Activated naive CD8-positive, alpha-beta T cell treated with anti-CD3 and anti-CD28 coated beads, Interleukin-2, amount 50 U/mL, for 24 hours (primary cell): ENCODE measurements around the gene ZFAND2B.
A peak's percentile ranks its signal among the peaks of the same experiment; 100 is the strongest.

Source experiments
- ATAC-seq: fragments of 150-1000 bp; cut with Tn5 transposase; one replicate; pipeline ENCODE4 v1.10.0; 2021
- DNase-seq: peaks from one replicate; pipeline ENCODE4 v3.0.0; 2021
- H3K27ac Mint-ChIP-seq: one replicate; pipeline ENCODE4 v1.8.0; 2021; ENCODE audit warnings: mild to moderate bottlenecking, mixed read lengths
- H3K27me3 Mint-ChIP-seq: one replicate; pipeline ENCODE4 v1.8.0; 2021; ENCODE audit warnings: mixed read lengths
- H3K36me3 Mint-ChIP-seq: one replicate; pipeline ENCODE4 v1.8.0; 2021; ENCODE audit warnings: low read depth, mixed read lengths
- H3K4me1 Mint-ChIP-seq: one replicate; pipeline ENCODE4 v1.8.0; 2021; ENCODE audit warnings: mixed read lengths
- H3K4me3 Mint-ChIP-seq: one replicate; pipeline ENCODE4 v1.8.0; 2021; ENCODE audit warnings: mild to moderate bottlenecking, moderate library complexity, mixed read lengths
- H3K9me3 Mint-ChIP-seq: one replicate; pipeline ENCODE4 v1.8.0; 2021; ENCODE audit warnings: mixed read lengths

ZFAND2B gene

DNA sequence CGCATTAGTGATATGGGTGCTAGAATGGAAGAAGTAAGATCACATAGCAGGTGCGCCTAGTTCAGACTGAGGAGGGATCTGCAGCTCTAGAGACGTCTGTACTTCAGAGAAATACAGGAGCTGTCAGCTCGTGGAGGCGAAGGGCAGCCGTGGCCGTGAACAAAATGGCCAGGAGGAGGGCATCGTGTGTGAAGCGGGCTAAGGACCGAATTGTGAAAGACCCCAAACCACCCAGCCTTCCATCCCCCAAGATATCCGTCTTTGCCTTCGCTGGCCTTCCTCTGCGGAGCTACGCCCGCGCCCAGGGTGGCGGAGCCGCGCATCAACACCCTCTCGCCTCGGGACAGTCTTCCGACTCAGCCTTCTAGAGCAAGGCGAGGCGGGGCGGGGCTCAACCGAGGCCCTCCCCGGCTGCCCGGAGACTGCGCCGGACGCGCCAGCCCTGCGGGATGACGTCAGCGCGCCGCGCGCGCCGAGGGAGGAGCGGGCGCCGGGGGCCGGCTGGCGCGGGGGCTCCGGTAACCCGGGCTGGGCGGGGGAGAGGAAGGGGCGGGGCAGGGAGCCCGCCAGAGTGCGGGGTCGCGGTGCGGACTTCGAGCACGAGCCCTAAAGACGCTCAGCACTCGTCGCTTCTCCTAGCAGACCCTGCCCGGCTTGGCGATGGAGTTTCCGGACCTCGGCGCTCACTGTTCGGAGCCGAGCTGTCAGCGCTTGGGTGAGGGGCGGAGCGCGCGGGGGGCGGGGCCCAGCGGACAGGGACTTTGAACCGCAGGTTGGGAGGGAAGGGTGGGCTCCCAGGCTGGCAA lies at the start of gene ZFAND2B:
Gene ZFAND2B (plus strand): TSS at position 455 of the 806 bp plus-strand sequence. CDS start 206 bp downstream, at position 661.
- peaks cover 15% of the 10 kb centered on the region for H3K36me3 Mint-ChIP-seq
- peaks cover 48% of the 10 kb centered on the region for H3K4me1 Mint-ChIP-seq
- no peaks in the 10 kb centered on the region for H3K27me3 Mint-ChIP-seq

DNA sequence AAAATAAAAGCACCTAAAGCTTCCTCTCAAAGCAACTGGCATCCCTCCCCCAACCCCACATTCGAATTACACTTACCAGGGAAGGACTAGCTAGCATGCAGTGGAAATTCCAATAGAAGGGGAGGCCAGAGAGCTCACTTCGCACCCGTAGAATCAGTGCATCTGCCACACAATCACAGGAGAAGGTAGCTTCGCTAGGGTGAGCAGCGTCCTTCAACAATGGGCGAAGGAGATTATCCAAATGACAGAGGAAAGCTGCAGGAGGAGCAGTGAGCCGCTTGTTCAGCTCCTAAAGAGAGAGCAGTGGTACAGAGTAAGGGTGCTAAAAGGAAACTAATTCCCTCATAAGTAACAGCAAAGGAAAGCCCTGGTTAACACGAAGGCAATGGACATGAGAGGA lies 49.2 kb upstream of the ZFAND2B start:
- H3K36me3 Mint-ChIP-seq = peaks cover 15% of the 10 kb centered on the region
- no peaks in the 10 kb centered on the region for H3K9me3 Mint-ChIP-seq
- no peak overlapping the region for H3K4me3 Mint-ChIP-seq

More for the DNA sequence above, at the start of gene ZFAND2B:
- H3K27ac Mint-ChIP-seq = peak within 1 kb of the TSS; percentile 89
- H3K4me3 Mint-ChIP-seq = peak within 1 kb of the TSS; percentile 85
- peaks cover 4% of the 10 kb centered on the region for H3K9me3 Mint-ChIP-seq
- ATAC-seq = peak; percentile 97
- peak; percentile 96 for DNase-seq

DNA sequence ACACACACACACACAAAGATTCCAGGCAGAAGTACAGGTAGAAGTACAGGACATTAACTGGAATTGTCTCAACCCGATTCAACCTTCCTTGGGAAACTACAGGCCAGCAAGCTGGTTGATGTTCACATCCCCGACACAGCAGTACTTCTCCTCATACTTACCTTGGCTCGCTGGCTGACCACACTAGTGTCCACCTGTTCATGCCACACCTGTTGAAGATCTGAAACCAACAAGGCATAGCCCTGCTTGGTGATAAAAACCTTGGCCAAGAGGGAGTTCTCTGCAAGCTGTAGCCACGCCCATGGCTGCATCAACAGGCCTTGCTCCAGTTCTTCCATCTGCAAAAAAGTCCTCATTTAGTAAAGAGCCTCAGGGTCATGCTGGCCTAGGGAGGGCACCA lies 48.6 kb upstream of the ZFAND2B start:
- H3K4me3 Mint-ChIP-seq = no peak overlapping the region
- H3K27ac Mint-ChIP-seq = no peak overlapping the region
- H3K27me3 Mint-ChIP-seq = no peaks in the 10 kb centered on the region
- H3K4me1 Mint-ChIP-seq = peaks cover 19% of the 10 kb centered on the region
- no peaks in the 10 kb centered on the region for H3K9me3 Mint-ChIP-seq
- ATAC-seq (no peak), DNase-seq (no peak)
- peaks cover 15% of the 10 kb centered on the region for H3K36me3 Mint-ChIP-seq

More for the DNA sequence above, 49.2 kb upstream of the ZFAND2B start:
- ATAC-seq = no peak
- Mint-ChIP-seq H3K4me1 (peaks cover 19% of the 10 kb centered on the region), H3K27ac (no peak overlapping the region), H3K27me3 (no peaks in the 10 kb centered on the region)
- no peak for DNase-seq

- ATAC-seq (no peak), DNase-seq (no peak)
- H3K27me3 Mint-ChIP-seq = no peaks in the 10 kb centered on the region
- H3K4me1 Mint-ChIP-seq = peaks cover 19% of the 10 kb centered on the region
- H3K9me3 Mint-ChIP-seq = no peaks in the 10 kb centered on the region
- H3K27ac Mint-ChIP-seq = no peak overlapping the region
- H3K4me3 Mint-ChIP-seq = no peak overlapping the region
- peaks cover 15% of the 10 kb centered on the region for H3K36me3 Mint-ChIP-seq
These were observed 48.0 kb upstream of the ZFAND2B start for GRCh38 chr2:219158586-219158985.

GRCh38 chr2:219159771-219160185 lies 46.8 kb upstream of the ZFAND2B start:
- Mint-ChIP-seq H3K27me3 (no peaks in the 10 kb centered on the region), H3K9me3 (no peaks in the 10 kb centered on the region), H3K36me3 (peaks cover 10% of the 10 kb centered on the region), H3K4me1 (peaks cover 19% of the 10 kb centered on the region), H3K27ac (peak overlapping the region; percentile 95), H3K4me3 (peak overlapping the region; percentile 86)
- ATAC-seq (no peak), DNase-seq (no peak)

DNA sequence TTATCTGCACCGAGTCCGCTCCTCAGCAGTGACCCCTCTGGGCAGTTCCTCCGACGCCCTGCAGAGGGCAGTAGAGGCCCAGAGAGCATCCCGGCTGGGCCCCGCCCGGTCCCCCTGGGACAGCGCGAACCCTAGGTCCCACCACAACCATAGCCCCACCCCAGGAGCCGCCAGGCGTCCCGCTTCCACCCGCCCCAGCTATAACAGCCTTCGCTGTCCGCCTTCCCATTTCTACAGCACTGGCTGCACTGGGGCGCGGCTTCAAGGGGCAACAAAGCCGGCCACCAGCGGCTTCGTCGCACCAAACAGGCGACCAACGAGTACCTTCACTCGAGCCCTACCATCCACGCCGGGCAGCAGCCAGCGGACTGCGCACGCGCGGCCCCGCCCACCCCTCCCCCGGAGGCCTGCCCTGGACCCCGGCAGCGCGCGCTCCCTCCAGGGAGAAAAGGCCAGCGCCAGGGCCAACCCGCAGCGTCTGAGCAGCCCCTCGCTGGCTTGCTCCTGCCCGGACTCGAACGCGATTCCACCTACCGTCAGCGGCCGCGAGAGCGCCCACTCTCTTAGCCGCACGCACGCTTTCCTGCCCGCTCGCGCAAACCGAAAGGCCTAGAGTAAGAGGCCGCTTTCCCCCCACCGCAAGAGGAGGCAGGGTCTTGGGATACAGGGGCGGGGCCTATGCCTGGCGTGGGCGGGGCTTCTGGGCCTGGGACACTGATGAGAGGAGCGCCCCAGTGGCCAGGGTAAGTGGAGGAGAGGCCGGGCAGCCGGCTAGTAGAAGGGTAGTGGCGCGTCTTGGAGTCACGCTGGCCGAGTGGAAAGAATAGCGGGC lies 46.2 kb upstream of the ZFAND2B start, which contains the start of gene NHEJ1:
Gene NHEJ1 (minus strand): TSS at position 630 of the 832 bp plus-strand sequence. CDS start 2,453 bp downstream, outside the sequence.
- peak within 1 kb of the TSS; percentile 95 for H3K27ac Mint-ChIP-seq
- peaks cover 10% of the 10 kb centered on the region for H3K36me3 Mint-ChIP-seq
- ATAC-seq = peak; percentile 93
- H3K27me3 Mint-ChIP-seq = no peaks in the 10 kb centered on the region
- H3K4me3 Mint-ChIP-seq = peak within 1 kb of the TSS; percentile 86
- DNase-seq = peak; percentile 96
- no peaks in the 10 kb centered on the region for H3K9me3 Mint-ChIP-seq
- peaks cover 19% of the 10 kb centered on the region for H3K4me1 Mint-ChIP-seq

DNA sequence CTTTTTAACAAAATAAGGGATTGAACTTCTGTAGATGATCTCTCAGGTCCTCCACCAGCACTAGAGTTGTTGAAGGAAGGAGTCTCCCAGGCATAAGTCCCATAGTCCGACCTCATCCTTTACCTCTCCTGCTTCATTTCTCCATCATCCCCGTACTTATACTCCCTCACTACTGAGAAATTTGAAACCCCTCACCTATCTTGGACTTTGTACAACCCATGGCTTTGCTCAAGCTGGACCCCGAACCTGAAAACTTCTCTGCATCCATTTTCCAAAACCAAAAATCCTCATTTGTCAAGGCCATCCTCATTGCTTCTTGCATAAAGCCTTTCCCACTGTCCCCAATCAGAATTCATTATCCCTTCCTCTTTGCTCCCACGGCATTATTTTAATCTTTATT lies 45.5 kb upstream of the ZFAND2B start:
- peak overlapping the region; percentile 95 for H3K27ac Mint-ChIP-seq
- peaks cover 19% of the 10 kb centered on the region for H3K4me1 Mint-ChIP-seq
- DNase-seq = no peak
- no peaks in the 10 kb centered on the region for H3K9me3 Mint-ChIP-seq
- peak overlapping the region; percentile 86 for H3K4me3 Mint-ChIP-seq
- ATAC-seq = no peak
- H3K27me3 Mint-ChIP-seq = no peaks in the 10 kb centered on the region
- H3K36me3 Mint-ChIP-seq = peaks cover 12% of the 10 kb centered on the region

DNA sequence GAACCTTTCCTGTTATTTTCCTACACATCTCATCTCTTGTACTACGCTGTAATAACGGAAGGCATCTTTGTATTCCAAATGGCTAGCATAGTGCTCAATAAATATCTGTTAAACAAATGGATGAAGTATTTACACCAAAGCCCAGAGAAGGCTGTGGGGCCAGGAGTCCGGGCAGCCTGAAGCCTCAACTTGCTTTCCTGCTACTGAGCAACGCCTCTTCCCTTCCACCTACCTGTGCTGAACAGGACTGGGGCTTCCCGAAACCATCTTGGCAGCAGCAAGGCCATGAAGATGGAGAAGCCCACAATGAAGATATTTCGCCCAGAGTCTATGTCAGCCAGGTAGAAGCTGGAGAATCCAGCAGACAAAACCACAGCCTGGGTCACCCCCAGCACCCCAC lies 43.4 kb upstream of the ZFAND2B start:
- peaks cover 19% of the 10 kb centered on the region for H3K4me1 Mint-ChIP-seq
- peaks cover 2% of the 10 kb centered on the region for H3K36me3 Mint-ChIP-seq
- no peaks in the 10 kb centered on the region for H3K9me3 Mint-ChIP-seq
- H3K4me3 Mint-ChIP-seq = no peak overlapping the region
- ATAC-seq (no peak), DNase-seq (no peak)
- H3K27ac Mint-ChIP-seq = no peak overlapping the region
- H3K27me3 Mint-ChIP-seq = no peaks in the 10 kb centered on the region

DNA sequence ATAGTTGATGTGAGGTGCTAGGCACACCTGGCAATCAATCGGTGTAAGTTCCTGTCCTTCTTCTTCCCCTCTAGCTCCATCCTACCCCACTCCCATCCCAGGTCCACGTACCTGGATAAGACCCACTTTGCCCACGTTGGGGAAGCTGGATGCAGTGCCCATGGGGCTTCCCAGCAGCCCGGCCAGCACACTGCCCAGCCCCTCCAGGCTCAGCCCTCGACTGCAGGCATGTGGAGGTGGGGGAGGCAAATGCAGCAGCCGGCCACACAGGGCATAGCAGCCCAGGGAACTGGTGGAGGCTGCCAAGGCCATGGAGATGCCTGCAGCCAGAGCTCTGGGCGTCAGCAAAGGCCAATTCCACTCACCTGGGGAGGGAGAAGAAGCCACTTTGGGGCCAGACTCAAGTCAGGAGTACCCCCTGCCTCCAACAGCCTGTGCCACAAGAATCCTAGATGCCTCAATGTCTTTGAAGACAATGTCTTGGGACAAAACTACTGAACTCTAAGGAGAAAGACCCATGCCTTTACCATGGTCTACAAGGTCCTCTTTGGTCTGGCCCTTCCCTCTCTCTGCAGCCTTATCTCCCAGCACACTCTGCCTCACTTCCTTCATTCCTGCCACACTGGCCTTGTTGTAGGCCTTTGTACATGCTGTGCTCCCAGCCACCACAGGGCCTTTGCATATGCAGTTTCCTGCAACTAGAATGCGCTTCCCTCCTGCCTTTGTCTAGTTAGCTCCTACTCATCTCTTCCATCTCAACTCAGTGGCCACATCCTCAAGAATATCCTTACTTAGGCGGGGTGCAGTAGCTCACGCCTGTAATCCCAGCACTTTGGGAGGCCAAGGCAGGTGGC lies 41.3 kb upstream of the ZFAND2B start:
- Mint-ChIP-seq H3K36me3 (peaks cover 2% of the 10 kb centered on the region), H3K4me1 (peaks cover 14% of the 10 kb centered on the region), H3K4me3 (no peak overlapping the region), H3K9me3 (no peaks in the 10 kb centered on the region), H3K27me3 (no peaks in the 10 kb centered on the region), H3K27ac (no peak overlapping the region)
- DNase-seq (no peak), ATAC-seq (no peak)

DNA sequence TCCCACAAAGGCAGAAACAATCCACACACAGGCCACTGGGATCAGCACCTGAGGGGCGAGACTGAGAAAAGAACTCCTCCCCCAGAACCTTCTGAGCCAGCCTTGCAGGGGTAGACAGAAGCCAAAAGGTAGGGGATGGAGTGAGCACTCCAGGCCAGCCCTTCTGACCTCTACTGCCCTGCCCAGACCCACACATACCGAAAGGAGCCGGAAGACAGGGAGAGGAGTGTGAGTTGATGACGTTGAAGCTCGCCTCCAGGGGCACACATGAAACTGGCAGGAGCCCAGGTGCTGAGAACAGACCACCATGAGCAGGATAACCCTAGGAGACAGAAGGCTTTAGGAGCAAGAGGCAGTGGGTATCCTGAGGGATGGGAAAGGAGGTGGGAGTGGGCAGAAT lies 38.6 kb upstream of the ZFAND2B start:
- no peaks in the 10 kb centered on the region for H3K27me3 Mint-ChIP-seq
- H3K27ac Mint-ChIP-seq = no peak overlapping the region
- ATAC-seq (no peak), DNase-seq (no peak)
- no peak overlapping the region for H3K4me3 Mint-ChIP-seq
- H3K4me1 Mint-ChIP-seq = peaks cover 18% of the 10 kb centered on the region
- H3K9me3 Mint-ChIP-seq = no peaks in the 10 kb centered on the region
- H3K36me3 Mint-ChIP-seq = peaks cover 2% of the 10 kb centered on the region

DNA sequence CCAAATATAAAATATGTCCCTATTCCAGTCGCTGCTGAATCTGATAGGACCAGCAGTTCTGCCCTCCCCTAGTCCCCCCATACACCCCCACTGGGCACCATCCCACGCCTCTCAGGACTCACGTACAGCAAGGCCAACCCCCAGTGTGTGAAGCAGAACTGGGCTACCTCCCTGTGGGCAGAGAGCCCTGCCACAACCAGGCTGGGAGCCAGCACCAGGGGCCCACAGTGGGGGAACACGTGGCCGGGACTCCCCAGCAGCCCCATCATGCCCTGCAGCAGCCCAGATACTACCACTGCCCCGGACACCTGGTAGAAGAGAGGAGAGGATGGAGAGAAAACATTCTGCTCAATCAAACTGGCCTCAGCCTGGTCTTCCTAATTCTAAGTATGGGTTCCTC lies 38.1 kb upstream of the ZFAND2B start:
- no peak for DNase-seq
- no peaks in the 10 kb centered on the region for H3K9me3 Mint-ChIP-seq
- no peaks in the 10 kb centered on the region for H3K27me3 Mint-ChIP-seq
- H3K36me3 Mint-ChIP-seq = peaks cover 4% of the 10 kb centered on the region
- no peak for ATAC-seq
- H3K4me3 Mint-ChIP-seq = no peak overlapping the region
- peaks cover 18% of the 10 kb centered on the region for H3K4me1 Mint-ChIP-seq
- H3K27ac Mint-ChIP-seq = no peak overlapping the region

GRCh38 chr2:219168932-219169331 lies 37.6 kb upstream of the ZFAND2B start:
- Mint-ChIP-seq H3K27ac (no peak overlapping the region), H3K27me3 (no peaks in the 10 kb centered on the region)
- DNase-seq = no peak

GRCh38 chr2:219169930-219170654 lies 36.5 kb upstream of the ZFAND2B start, which contains the start of gene SLC23A3:
Gene SLC23A3, minus strand, starts transcription at chr2:219170029. Its CDS starts 45 bp downstream, at chr2:219169984.
- DNase-seq = no peak
- Mint-ChIP-seq H3K4me3 (no peak within 1 kb of the TSS), H3K27me3 (no peaks in the 10 kb centered on the region), H3K27ac (no peak within 1 kb of the TSS), H3K9me3 (no peaks in the 10 kb centered on the region), H3K4me1 (peaks cover 30% of the 10 kb centered on the region), H3K36me3 (peaks cover 12% of the 10 kb centered on the region)
- no peak for ATAC-seq

More at GRCh38 chr2:219168932-219169331, 37.6 kb upstream of the ZFAND2B start:
- H3K4me3 Mint-ChIP-seq = no peak overlapping the region
- ATAC-seq = no peak
- peaks cover 19% of the 10 kb centered on the region for H3K4me1 Mint-ChIP-seq
- H3K9me3 Mint-ChIP-seq = no peaks in the 10 kb centered on the region
- H3K36me3 Mint-ChIP-seq = peaks cover 6% of the 10 kb centered on the region
